HT-29 (cell line): ENCODE results near the gene C1RL. TPM values are rescaled to one million over a fixed set of nuclear protein-coding genes. Genes with fewer than 3 reads are reported as not detected.
"Not testable (repeated sequence)": the region's sequence is repeated elsewhere in the genome, so short reads cannot be mapped to it uniquely, and the experiment has no call there.

ENCODE experiments used
- DNase-seq: peaks from one replicate; pipeline ENCODE4 v3.0.0-alpha.2; 2015; ENCODE audit warnings: low spot score
- total RNA-seq: library from RNA; depleted of rRNA; stranded (reverse); fragments of >200 nt; shearing (Covaris generic); gene quantifications from 2 replicates; pipeline ENCODE4 v1.2.3, GENCODE V29; 2014

Gene C1RL
- total RNA-seq, 1 experiment from 2014 or later: 38.9 TPM

DNA sequence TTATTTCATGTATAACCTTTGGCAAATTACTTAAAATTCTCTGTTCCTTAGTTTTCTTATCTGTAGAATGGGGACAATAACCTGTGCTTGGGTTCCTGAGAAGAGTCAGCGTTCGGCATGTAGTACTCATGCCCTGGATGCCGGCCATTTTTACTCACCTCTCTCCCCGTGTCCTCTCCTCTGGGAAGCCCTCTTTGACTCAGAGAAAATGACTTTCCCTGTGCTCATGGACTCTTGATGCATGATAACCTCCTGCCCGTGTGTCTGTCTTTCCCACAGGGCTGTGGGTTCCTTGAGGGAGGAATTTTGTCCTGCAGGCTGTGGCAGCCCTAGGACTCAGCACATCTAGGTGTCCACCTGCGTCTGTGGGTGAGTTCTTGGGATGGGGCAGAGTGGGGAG, 5.8 kb upstream of the C1RL start:
- no peak for DNase-seq

DNA sequence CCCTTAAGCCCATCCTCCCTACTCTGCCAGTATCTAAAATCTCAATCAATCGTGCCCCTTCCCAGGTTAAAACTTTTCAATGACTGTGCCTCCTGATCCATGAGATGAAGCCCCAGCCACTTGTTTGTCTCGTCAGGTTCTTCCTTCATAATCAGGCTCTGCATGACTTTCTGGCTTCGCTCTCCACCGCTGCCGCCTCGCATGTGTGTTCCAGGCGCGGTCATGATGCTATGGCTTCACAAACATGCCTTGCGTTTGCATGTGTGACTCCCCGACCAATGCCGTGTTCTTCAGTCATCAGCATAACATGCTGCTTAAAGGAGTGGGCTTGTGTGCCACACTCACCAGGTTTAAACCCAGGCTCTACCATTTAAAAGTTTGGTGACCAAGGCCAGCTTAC, 5.0 kb upstream of the C1RL start:
- DNase-seq: no peak

DNA sequence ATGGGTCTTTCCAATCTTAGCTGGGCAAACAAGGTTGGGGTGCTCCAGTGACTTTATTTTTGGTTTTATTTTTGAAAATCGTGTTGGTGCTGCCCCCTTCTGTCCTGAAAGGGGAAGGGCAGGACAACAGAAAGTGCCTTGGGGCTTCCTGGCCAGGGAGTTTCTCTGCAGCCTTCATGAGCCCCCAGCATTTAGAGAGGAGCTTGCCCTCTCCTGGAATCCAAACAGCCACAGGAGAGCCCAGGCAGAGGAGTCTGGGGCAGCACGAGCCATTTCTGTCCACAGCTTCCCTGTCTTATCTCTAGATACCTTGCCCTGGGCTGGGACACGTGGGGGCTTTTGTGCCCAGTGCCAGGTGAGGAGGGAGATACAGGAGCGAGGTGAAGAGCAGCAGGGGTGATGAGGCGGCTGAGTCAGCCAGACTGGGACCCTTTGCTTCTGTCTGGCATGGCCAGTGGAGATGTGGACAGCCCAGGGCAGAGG, 4.4 kb upstream of the C1RL start:
- peak; percentile 48 for DNase-seq

DNA sequence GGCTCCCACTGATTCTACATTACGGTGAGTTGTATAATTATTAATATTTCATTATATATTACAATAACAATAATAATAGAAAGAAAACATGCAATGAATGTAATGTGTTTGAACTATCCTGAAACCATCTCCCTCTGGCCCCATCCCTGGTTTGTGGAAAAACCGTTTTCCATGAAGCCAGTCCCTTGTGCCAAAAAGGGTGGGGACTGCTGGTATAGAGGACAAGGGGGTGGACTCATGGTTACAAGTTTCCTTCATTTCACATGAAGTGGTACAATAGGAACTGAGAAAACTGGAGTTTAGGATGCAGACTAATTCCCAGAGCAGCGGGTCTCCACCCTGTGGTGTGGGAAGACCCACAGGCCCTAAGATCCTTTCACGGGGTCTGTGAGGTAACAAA, 3.0 kb upstream of the C1RL start:
- DNase-seq: no peak

DNA sequence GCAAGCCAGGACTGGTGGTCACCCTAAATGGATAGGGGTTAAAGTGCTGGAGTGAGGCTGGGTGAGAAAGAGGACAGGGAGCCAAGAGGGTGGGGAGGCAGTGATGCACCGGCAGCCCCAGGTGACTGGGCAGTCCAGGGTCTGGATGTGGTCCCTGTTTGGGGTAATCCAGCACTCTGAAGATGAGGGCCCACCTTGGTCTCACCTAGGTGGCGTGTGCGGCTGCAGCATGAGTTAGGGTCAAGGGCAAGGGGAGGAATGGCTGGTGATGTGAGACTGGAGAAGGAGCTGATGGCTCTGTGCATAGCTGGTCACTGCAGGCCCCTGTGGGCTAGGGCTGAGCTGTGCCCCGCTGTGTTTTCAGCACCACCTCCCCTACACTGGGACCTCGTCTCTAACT, 1.6 kb upstream of the C1RL start:
- DNase-seq: no peak

GRCh38 chr12:7109572-7109920, 532 bp upstream of the C1RL start:
- no peak for DNase-seq

DNA sequence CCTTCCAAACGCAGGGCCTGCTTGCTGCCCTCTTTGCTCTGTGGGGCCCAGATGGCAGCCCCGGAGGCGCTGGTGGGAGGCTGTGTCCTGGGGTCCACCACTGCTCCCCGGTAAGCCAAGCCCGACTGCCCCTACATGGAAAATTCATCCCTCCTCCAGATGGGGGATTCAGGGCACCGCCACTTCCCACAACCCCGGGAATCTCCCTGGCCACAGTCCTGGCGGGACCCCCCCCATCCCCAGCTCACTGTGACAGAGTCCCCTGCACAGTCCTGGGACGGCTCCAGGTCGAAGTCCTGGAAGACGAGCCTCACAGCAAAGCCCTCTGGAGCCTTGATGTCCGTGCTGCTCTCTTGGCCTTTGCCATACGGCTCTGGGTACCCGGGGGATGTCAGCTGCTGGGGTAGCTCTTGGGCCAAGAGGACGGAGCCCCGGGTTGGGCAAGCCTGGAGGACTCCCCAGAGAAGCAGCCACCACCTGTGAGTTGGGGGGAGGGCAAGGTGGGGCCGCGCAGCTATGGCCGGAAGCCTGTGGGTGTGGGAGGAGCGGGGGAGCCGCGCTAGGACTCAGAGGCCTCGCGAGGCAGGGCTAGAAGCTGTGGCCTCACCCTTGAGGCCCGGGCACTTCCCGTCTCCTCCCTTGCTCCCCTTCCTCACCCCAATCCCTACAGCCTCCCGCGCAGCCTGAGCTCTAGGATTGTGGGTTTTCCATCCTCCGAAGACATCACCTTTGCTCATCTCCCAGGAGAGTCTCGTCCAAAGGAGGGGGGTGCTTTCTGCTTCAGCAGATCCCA, 815 bp downstream of the C1RL start:
- DNase-seq: peak; percentile 80

DNA sequence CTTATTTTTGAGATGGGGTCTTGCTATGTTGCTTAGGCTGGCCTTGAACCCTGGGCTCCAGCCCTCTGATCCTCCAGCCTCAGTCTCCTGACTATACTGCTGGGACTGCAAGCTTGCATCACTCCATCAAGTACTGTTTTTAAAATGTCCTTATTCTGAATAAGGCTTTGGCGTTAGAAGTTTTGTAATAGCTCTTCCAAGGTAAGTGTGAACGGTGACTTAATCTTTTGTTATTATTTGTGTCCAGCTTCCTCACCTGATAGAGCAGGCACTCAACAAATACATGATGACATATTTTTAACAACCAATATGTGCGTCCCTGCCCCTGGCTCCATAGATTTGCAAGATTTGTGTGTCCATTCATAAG, 1.4 kb downstream of the C1RL start:
- DNase-seq: peak; percentile 26

- not testable (repeated sequence) for DNase-seq
Measured at GRCh38 chr12:7107181-7107580, 1.8 kb downstream of the C1RL start.

DNA sequence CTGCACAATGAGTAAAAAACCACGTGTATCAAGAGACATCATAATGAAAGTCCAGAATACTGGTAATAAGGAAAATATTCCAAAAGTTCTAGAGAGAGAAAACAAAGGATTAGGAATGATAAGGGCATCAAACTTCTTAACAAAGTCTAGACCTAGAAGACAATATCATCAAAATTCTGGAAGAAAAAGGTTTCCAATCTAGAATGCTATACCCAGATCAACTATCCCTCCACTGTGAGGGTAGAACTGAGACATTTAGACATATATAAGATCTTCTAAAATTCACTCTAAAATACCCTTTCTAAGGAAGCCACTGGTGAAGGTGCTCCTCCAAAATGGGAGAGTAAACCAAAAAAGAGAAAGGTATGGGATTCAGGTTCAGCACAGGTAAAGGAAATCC, 2.9 kb downstream of the C1RL start:
- DNase-seq: no peak

GRCh38 chr12:7103837-7104584, 5.0 kb downstream of the C1RL start:
- DNase-seq: no peak

DNA sequence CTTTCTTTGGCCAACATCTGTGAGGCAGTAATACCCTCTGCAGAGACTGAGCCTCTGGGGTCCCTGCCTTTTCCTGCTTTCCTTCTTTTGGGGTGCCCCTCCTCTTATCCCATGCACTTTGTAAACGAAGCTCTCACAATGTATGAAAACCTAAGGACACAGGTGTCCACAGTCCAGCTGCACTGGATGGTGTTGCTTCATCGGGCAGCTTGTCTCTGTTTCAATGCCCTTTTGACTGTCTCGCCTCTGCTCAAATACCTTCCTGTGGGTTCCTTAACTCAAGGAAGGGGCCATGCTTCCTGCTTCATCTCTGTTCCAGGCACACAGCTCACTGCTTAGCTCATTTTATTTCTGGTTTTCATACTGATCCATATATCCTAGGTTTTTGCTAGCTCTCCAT, 6.4 kb downstream of the C1RL start:
- DNase-seq: no peak

GRCh38 chr12:7101694-7102131, 7.3 kb downstream of the C1RL start:
- no peak for DNase-seq

DNA sequence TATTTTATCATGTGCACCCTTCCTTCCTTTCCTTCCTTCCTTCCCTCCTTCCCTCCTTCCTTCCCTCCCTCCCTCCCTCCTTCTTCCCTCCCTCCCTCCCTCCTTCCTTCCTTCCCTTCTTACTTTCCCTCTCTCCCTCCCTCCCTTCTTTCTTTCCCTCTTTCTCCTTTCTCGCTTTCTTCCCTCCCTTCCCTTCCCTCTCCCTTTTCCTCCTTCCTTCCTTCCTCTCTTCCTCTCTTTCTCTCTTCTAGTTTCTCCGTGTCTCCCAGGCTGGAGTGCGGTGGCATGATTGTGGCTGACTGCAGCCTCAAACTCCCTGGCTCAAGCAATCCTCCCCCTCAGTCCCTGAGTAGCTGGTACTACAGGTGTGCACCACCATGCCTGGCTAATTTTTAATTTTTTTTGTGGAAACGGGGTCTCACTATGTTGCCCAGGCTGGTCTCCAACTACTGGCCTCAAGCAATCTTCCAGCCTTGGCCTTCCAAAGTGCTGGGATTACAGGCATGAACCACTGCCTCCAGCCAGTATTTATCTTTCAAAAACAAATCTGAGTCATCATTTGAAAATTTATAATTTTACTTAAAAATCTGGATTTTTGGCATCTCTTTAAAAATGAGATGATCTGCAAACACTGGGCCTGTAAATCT, 7.8 kb downstream of the C1RL start:
- DNase-seq: no peak

DNA sequence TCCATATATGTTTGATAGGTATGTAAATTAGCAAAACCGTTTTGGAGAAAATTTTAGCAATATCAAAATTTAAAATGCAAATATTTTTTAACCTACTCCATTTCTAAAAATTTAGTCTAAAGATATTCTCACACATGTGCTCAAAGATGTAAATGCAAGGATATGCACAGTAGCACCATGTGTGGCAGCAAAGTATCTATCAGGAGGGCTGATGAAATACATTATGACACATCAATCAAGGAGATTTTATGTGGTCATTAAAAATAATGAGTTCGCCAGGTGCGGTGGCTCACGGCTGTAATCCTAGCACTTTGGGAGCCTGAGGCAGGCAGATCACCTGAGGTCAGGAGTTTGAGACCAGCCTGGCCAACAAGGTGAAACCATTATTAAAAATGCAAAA, 8.8 kb downstream of the C1RL start:
- DNase-seq: no peak

GRCh38 chr12:7099290-7099996, 9.6 kb downstream of the C1RL start:
- DNase-seq: no peak

- DNase-seq: no peak
Measured at GRCh38 chr12:7096979-7097378, 12.0 kb downstream of the C1RL start.

DNA sequence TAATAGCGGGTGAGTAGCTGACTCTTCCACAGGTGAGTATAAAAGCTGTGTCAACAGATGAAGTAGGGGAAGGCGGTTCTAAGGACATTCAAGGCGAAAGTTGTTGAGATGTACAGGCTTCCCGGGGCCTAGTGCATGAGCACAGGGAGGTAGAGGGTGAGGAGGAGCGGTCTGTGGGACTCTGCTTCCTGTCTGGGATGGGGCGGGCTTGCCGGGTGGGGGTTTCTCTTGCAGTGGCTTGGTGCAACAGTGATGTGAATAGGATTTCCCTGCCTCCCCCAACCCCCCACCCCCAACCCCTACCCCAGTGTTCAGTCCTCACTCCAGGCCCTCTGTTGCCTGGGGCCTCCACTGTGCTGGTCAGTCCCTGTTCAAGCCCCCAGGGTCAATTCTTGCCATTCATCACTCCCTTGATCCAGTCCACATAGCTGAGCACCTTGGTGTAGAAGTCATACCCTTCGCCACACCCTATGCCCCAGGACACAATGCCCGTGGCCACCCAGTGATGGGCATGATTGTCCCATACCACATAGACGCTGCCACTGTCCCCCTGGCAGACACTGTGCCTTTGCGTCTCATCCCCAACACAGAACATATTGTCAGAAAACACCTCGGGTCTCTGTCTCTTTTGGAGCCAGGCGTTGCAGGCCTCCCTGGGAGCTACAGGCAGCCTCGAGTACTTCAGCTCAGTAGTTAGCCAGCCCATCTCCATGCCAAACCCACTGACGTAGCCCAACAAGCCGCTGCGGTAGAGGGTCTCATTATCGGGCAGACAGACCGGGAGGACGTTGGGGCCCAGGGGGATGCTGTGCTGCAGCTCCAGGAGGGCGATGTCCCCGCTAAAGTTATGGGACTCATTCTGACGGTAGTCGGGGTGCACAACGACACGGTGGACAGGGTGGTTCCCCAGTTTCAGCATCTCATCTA, 12.7 kb downstream of the C1RL start:
- no peak for DNase-seq

GRCh38 chr12:7093892-7094291, 15.1 kb downstream of the C1RL start:
- DNase-seq: no peak

DNA sequence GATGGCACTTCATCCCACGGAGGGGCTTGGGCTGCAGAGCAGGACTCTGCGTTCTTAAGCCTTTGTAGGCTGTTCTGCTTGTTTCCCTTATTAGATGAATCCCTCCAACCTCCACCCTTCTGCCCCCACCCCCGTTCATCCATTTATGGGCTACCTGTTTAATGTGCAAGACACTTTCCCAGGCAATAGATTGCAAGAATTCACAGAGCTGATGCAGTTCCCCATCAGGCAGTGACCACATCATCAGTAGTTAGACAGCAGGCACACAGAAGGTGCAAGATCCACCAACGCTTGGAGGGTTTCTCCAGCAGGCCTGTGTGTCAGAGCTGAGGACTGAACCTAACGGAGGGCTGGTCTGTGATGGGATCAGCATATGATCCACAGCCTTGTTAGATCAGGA, 15.5 kb downstream of the C1RL start:
- no peak for DNase-seq

DNA sequence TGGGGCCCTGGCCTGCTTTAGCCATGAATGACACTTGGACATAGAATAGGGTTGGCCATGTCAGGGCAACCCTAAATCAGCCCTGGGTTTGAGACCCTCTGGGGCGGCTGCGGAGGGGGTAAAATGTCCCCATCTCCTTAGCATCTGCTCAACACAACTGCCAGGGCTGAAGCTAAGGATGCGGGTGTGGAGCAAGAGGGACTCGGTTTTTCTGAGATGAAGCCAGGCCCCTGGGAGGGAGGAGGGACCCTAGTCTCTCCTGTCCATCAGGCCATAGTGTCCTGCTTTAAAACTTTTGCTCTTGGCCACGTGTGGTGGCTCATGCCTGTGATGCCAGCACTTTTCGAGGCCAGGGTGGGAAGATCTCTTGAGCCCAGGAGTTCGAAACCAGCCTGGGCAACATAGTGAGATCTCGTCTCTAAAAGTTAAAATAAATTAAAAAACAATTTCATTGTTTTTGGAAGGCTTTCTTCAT, 16.0 kb downstream of the C1RL start:
- no peak for DNase-seq
